Measurements from ENCODE around the gene NPSR1.

DNA sequence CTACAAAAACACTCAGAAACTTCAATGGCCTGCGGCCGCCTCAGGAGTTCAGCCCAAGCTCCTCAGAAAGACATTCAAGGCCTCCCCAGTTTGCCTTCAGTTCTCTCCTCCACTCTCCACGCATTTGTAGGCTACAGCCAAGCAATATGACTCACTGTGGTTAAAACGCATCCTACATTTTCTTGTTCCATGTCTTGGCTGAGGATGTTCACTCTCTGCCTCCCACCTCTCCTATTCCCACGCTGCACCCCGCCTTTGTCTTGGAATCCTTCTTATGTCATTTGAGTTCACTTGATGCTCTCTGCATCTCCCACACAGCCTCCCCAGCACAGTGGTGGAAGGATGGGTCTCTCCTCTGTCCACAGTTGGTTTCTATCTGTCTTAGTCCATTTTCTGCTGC is 184.8 kb downstream of the NPSR1 start:
- TF ChIP-seq, protein P1, sequence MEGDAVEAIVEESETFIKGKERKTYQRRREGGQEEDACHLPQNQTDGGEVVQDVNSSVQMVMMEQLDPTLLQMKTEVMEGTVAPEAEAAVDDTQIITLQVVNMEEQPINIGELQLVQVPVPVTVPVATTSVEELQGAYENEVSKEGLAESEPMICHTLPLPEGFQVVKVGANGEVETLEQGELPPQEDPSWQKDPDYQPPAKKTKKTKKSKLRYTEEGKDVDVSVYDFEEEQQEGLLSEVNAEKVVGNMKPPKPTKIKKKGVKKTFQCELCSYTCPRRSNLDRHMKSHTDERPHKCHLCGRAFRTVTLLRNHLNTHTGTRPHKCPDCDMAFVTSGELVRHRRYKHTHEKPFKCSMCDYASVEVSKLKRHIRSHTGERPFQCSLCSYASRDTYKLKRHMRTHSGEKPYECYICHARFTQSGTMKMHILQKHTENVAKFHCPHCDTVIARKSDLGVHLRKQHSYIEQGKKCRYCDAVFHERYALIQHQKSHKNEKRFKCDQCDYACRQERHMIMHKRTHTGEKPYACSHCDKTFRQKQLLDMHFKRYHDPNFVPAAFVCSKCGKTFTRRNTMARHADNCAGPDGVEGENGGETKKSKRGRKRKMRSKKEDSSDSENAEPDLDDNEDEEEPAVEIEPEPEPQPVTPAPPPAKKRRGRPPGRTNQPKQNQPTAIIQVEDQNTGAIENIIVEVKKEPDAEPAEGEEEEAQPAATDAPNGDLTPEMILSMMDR (conservative IDR thresholded peaks at IDR 0.05; ENCODE audit: low read length), result no peak
- TF ChIP-seq EZH2phosphoT487 (IDR thresholded peaks at IDR 0.05; ENCODE audit: borderline replicate concordance, low read depth, low read length), result no peak

Measured in OCI-LY7 (cell line).